HuH-7 (cell line): ENCODE measurements around the gene C6orf132.

Experiments used
- DNase-seq: peaks from one replicate; pipeline ENCODE4 v3.0.0; 2011; ENCODE audit warnings: low spot score

C6orf132 gene

GRCh38 chr6:42105709-42106108, 36.7 kb downstream of the C6orf132 start:
- DNase-seq, result no peak

GRCh38 chr6:42105156-42105648, 37.2 kb downstream of the C6orf132 start:
- peak; percentile 21 for DNase-seq

GRCh38 chr6:42104804-42105125, 37.7 kb downstream of the C6orf132 start:
- DNase-seq, result peak; percentile 21

- DNase-seq, result peak; percentile 91
Observed at GRCh38 chr6:42104095-42104803, 38.2 kb downstream of the C6orf132 start.

- peak; percentile 19 for DNase-seq
Observed at GRCh38 chr6:42103753-42104094, 38.7 kb downstream of the C6orf132 start.

- DNase-seq, result no peak
Observed at GRCh38 chr6:42103216-42103615, 39.2 kb downstream of the C6orf132 start.

- no peak for DNase-seq
Observed at GRCh38 chr6:42101186-42101657, 41.2 kb downstream of the C6orf132 start.

GRCh38 chr6:42100029-42100901, 42.2 kb downstream of the C6orf132 start:
- DNase-seq, result no peak

GRCh38 chr6:42099340-42100028, 42.9 kb downstream of the C6orf132 start:
- no peak for DNase-seq

- no peak for DNase-seq
Observed at GRCh38 chr6:42095776-42096541, 46.5 kb downstream of the C6orf132 start.

GRCh38 chr6:42095094-42095493, 47.3 kb downstream of the C6orf132 start:
- DNase-seq, result no peak

GRCh38 chr6:42093582-42094329, 48.7 kb downstream of the C6orf132 start:
- no peak for DNase-seq

- no peak for DNase-seq
Observed at GRCh38 chr6:42091718-42092023, 50.7 kb downstream of the C6orf132 start.

GRCh38 chr6:42090819-42091717, 51.4 kb downstream of the C6orf132 start:
- DNase-seq, result no peak

- no peak for DNase-seq
Observed at GRCh38 chr6:42088101-42088591, 54.3 kb downstream of the C6orf132 start.

GRCh38 chr6:42086046-42087035, 56.1 kb downstream of the C6orf132 start:
- DNase-seq, result no peak

- DNase-seq, result no peak
Observed at GRCh38 chr6:42084889-42085288, 57.5 kb downstream of the C6orf132 start.

GRCh38 chr6:42083530-42083929, 58.9 kb downstream of the C6orf132 start:
- no peak for DNase-seq

GRCh38 chr6:42079941-42080464, 62.4 kb downstream of the C6orf132 start:
- DNase-seq, result no peak
